Cardiac fibroblast (primary cell): ENCODE measurements around the gene TFF2.

Experiments
- DNase-seq, 2 donors: peaks; one replicate each; pipeline versions ENCODE4 v3.0.0 to v3.0.0-alpha.2; 2010; ENCODE audit warnings: low read depth in 2 of 2
- H3K4me3 ChIP-seq, 2 donors: replicated peaks in 1 of 2; 1 replicate in 1 of 2; 2 replicates in 1 of 2; pipeline ENCODE4 v1.5.1; 2011; ENCODE audit warnings: low read depth in 2 of 2, low read length in 2 of 2, mild to moderate bottlenecking in 2 of 2, moderate library complexity in 1 of 2
- CTCF ChIP-seq: IDR thresholded peaks from one replicate; pipeline ENCODE4 v1.5.1; 2011; ENCODE audit warnings: low read depth, mild to moderate bottlenecking, low read length, inconsistent platforms

The TFF2 gene

GRCh38 chr21:42356650-42357049 lies 5.9 kb upstream of the TFF2 start:
- no peak for DNase-seq
- TF ChIP-seq CTCF: no peak
- no peak overlapping the region for H3K4me3 ChIP-seq

GRCh38 chr21:42356046-42356445 lies 5.3 kb upstream of the TFF2 start:
- DNase-seq: no peak
- H3K4me3 ChIP-seq: no peak overlapping the region
- TF ChIP-seq CTCF: no peak

GRCh38 chr21:42353623-42354022 lies 2.8 kb upstream of the TFF2 start:
- TF ChIP-seq CTCF: no peak
- DNase-seq: no peak
- no peak overlapping the region for H3K4me3 ChIP-seq

- H3K4me3 ChIP-seq: no peak overlapping the region
- no peak for DNase-seq
- TF ChIP-seq CTCF: no peak
Observed at GRCh38 chr21:42352441-42353095, 1.8 kb upstream of the TFF2 start.

- no peak overlapping the region for H3K4me3 ChIP-seq
- no peak for DNase-seq
- TF ChIP-seq CTCF: no peak
Observed at GRCh38 chr21:42351626-42352440, 1.0 kb upstream of the TFF2 start.

- no peak for TF ChIP-seq CTCF
- no peak overlapping the region for H3K4me3 ChIP-seq
- DNase-seq: no peak
Observed at GRCh38 chr21:42350318-42350910, 380 bp downstream of the TFF2 start.
